Measurements from ENCODE around the gene HMGN1. TPM values are rescaled to one million over a fixed set of nuclear protein-coding genes. Genes with fewer than 3 reads are reported as not detected.
"Not testable (repeated sequence)": the region's sequence is repeated elsewhere in the genome, so short reads cannot be mapped to it uniquely, and the experiment has no call there.

The HMGN1 gene
- total RNA-seq, 1 donor from 2014 or later = 143 TPM

- DNase-seq (ENCODE audit: low spot score in 2 of 2) = no peak
- no peak for FAIRE-seq
Measured at GRCh38 chr21:39373634-39374033, 24.7 kb upstream of the HMGN1 start.

GRCh38 chr21:39369896-39370288 lies 21.0 kb upstream of the HMGN1 start:
- not testable (repeated sequence) for DNase-seq (ENCODE audit: low spot score in 2 of 2); FAIRE-seq

- FAIRE-seq (no peak), DNase-seq (ENCODE audit: low spot score in 2 of 2) (no peak)
Measured at GRCh38 chr21:39367783-39368182, 18.9 kb upstream of the HMGN1 start.

GRCh38 chr21:39366563-39366962 lies 17.7 kb upstream of the HMGN1 start:
- no peak for DNase-seq (ENCODE audit: low spot score in 2 of 2)
- no peak for FAIRE-seq

- FAIRE-seq = no peak
Measured at GRCh38 chr21:39364949-39365348, 16.1 kb upstream of the HMGN1 start.

GRCh38 chr21:39363607-39364555 lies 15.0 kb upstream of the HMGN1 start:
- FAIRE-seq (no peak), DNase-seq (ENCODE audit: low spot score in 2 of 2) (no peak)

More at GRCh38 chr21:39364949-39365348, 16.1 kb upstream of the HMGN1 start:
- no peak for DNase-seq (ENCODE audit: low spot score in 2 of 2)

- no peak for FAIRE-seq
Measured at GRCh38 chr21:39362733-39363132, 13.8 kb upstream of the HMGN1 start.

GRCh38 chr21:39359382-39359781 lies 10.5 kb upstream of the HMGN1 start:
- FAIRE-seq (no peak), DNase-seq (ENCODE audit: low spot score in 2 of 2) (no peak)

More at GRCh38 chr21:39362733-39363132, 13.8 kb upstream of the HMGN1 start:
- DNase-seq (ENCODE audit: low spot score in 2 of 2) = no peak

- DNase-seq (ENCODE audit: low spot score in 2 of 2) (no peak), FAIRE-seq (no peak)
Measured at GRCh38 chr21:39353295-39353694, 4.4 kb upstream of the HMGN1 start.

- DNase-seq (ENCODE audit: low spot score in 2 of 2) (no peak), FAIRE-seq (no peak)
Measured at GRCh38 chr21:39350094-39351005, 1.5 kb upstream of the HMGN1 start.

GRCh38 chr21:39349211-39350093 lies 564 bp upstream of the HMGN1 start:
- DNase-seq (ENCODE audit: low spot score in 2 of 2) = peak; percentile 90 to 92

GRCh38 chr21:39348040-39348354 lies 891 bp downstream of the HMGN1 start:
- FAIRE-seq = no peak
- no peak for DNase-seq (ENCODE audit: low spot score in 2 of 2)

More at GRCh38 chr21:39349211-39350093, 564 bp upstream of the HMGN1 start:
- FAIRE-seq = no peak

GRCh38 chr21:39347537-39347936 lies 1.4 kb downstream of the HMGN1 start:
- FAIRE-seq (no peak), DNase-seq (ENCODE audit: low spot score in 2 of 2) (no peak)

GRCh38 chr21:39346671-39347331 lies 2.1 kb downstream of the HMGN1 start:
- FAIRE-seq (no peak), DNase-seq (ENCODE audit: low spot score in 2 of 2) (no peak)

- DNase-seq (ENCODE audit: low spot score in 2 of 2) (no peak), FAIRE-seq (no peak)
Measured at GRCh38 chr21:39346206-39346605, 2.7 kb downstream of the HMGN1 start.

GRCh38 chr21:39345440-39345839 lies 3.4 kb downstream of the HMGN1 start:
- DNase-seq (ENCODE audit: low spot score in 2 of 2) (no peak), FAIRE-seq (no peak)

GRCh38 chr21:39344848-39345247 lies 4.0 kb downstream of the HMGN1 start:
- DNase-seq (ENCODE audit: low spot score in 2 of 2) = no peak
- no peak for FAIRE-seq

GRCh38 chr21:39341249-39341923 lies 7.5 kb downstream of the HMGN1 start:
- DNase-seq (ENCODE audit: low spot score in 2 of 2) = no peak
- FAIRE-seq = no peak

GRCh38 chr21:39340687-39341086 lies 8.2 kb downstream of the HMGN1 start:
- DNase-seq (ENCODE audit: low spot score in 2 of 2) = no peak
- no peak for FAIRE-seq

All from frontal cortex (tissue), 4 donors.